Activated naive CD4-positive, alpha-beta T cell treated with anti-CD3 and anti-CD28 coated beads, Interleukin-2, amount 50 U/mL, for 24 hours (primary cell): ENCODE results near the gene LAMA2.
A peak's percentile ranks its signal among the peaks of the same experiment; 100 is the strongest.

ENCODE experiments used
- H3K27ac Mint-ChIP-seq: one replicate; pipeline ENCODE4 v1.8.0; 2021; ENCODE audit warnings: mild to moderate bottlenecking, mixed read lengths
- H3K27me3 Mint-ChIP-seq: one replicate; pipeline ENCODE4 v1.8.0; 2021; ENCODE audit warnings: mixed read lengths
- H3K36me3 Mint-ChIP-seq: one replicate; pipeline ENCODE4 v1.8.0; 2021; ENCODE audit warnings: mixed read lengths
- H3K4me1 Mint-ChIP-seq: one replicate; pipeline ENCODE4 v1.8.0; 2021; ENCODE audit warnings: mixed read lengths
- H3K4me3 Mint-ChIP-seq: one replicate; pipeline ENCODE4 v1.8.0; 2021; ENCODE audit warnings: mild to moderate bottlenecking, mixed read lengths
- H3K9me3 Mint-ChIP-seq: one replicate; pipeline ENCODE4 v1.8.0; 2021; ENCODE audit warnings: mixed read lengths

The LAMA2 gene

GRCh38 chr6:129239825-129240491 lies 357.0 kb downstream of the LAMA2 start:
- no peaks in the 10 kb centered on the region for H3K36me3 Mint-ChIP-seq

GRCh38 chr6:129240492-129240853 lies 357.5 kb downstream of the LAMA2 start:
- Mint-ChIP-seq H3K9me3 (no peaks in the 10 kb centered on the region), H3K4me3 (no peak overlapping the region), H3K4me1 (no peaks in the 10 kb centered on the region), H3K27ac (peak overlapping the region; percentile 25), H3K27me3 (peaks cover 7% of the 10 kb centered on the region), H3K36me3 (no peaks in the 10 kb centered on the region)

More at GRCh38 chr6:129239825-129240491, 357.0 kb downstream of the LAMA2 start:
- Mint-ChIP-seq H3K27me3 (peaks cover 6% of the 10 kb centered on the region), H3K9me3 (no peaks in the 10 kb centered on the region), H3K27ac (no peak overlapping the region), H3K4me1 (no peaks in the 10 kb centered on the region), H3K4me3 (no peak overlapping the region)

GRCh38 chr6:129242546-129242945 lies 359.6 kb downstream of the LAMA2 start:
- H3K27ac Mint-ChIP-seq = no peak overlapping the region
- peaks cover 9% of the 10 kb centered on the region for H3K27me3 Mint-ChIP-seq
- H3K4me3 Mint-ChIP-seq = no peak overlapping the region
- H3K4me1 Mint-ChIP-seq = no peaks in the 10 kb centered on the region
- H3K9me3 Mint-ChIP-seq = no peaks in the 10 kb centered on the region
- no peaks in the 10 kb centered on the region for H3K36me3 Mint-ChIP-seq

GRCh38 chr6:129243377-129243776 lies 360.4 kb downstream of the LAMA2 start:
- H3K36me3 Mint-ChIP-seq = no peaks in the 10 kb centered on the region
- no peaks in the 10 kb centered on the region for H3K4me1 Mint-ChIP-seq
- no peaks in the 10 kb centered on the region for H3K9me3 Mint-ChIP-seq
- no peak overlapping the region for H3K27ac Mint-ChIP-seq
- H3K27me3 Mint-ChIP-seq = peaks cover 10% of the 10 kb centered on the region
- H3K4me3 Mint-ChIP-seq = no peak overlapping the region

GRCh38 chr6:129248946-129249345 lies 366.0 kb downstream of the LAMA2 start:
- Mint-ChIP-seq H3K27me3 (peaks cover 7% of the 10 kb centered on the region), H3K4me3 (no peak overlapping the region), H3K36me3 (no peaks in the 10 kb centered on the region), H3K27ac (no peak overlapping the region), H3K9me3 (no peaks in the 10 kb centered on the region), H3K4me1 (peaks cover 18% of the 10 kb centered on the region)

- Mint-ChIP-seq H3K27ac (no peak overlapping the region), H3K4me1 (peaks cover 20% of the 10 kb centered on the region), H3K36me3 (no peaks in the 10 kb centered on the region), H3K27me3 (peaks cover 5% of the 10 kb centered on the region), H3K4me3 (peak overlapping the region; percentile 24), H3K9me3 (no peaks in the 10 kb centered on the region)
Measured at GRCh38 chr6:129251669-129252376, 368.9 kb downstream of the LAMA2 start.

- H3K9me3 Mint-ChIP-seq = no peaks in the 10 kb centered on the region
- peak overlapping the region; percentile 24 for H3K4me3 Mint-ChIP-seq
- H3K27me3 Mint-ChIP-seq = peaks cover 3% of the 10 kb centered on the region
- H3K27ac Mint-ChIP-seq = no peak overlapping the region
- H3K36me3 Mint-ChIP-seq = no peaks in the 10 kb centered on the region
- peaks cover 20% of the 10 kb centered on the region for H3K4me1 Mint-ChIP-seq
Measured at GRCh38 chr6:129252377-129253071, 369.6 kb downstream of the LAMA2 start.

GRCh38 chr6:129253242-129253641 lies 370.3 kb downstream of the LAMA2 start:
- peaks cover 20% of the 10 kb centered on the region for H3K4me1 Mint-ChIP-seq
- H3K27me3 Mint-ChIP-seq = peaks cover 1% of the 10 kb centered on the region
- H3K9me3 Mint-ChIP-seq = no peaks in the 10 kb centered on the region
- H3K36me3 Mint-ChIP-seq = no peaks in the 10 kb centered on the region
- H3K4me3 Mint-ChIP-seq = peak overlapping the region; percentile 0
- H3K27ac Mint-ChIP-seq = no peak overlapping the region

- no peaks in the 10 kb centered on the region for H3K9me3 Mint-ChIP-seq
- H3K27me3 Mint-ChIP-seq = no peaks in the 10 kb centered on the region
- H3K27ac Mint-ChIP-seq = peak overlapping the region; percentile 14
- peak overlapping the region; percentile 17 for H3K4me3 Mint-ChIP-seq
- H3K4me1 Mint-ChIP-seq = peaks cover 20% of the 10 kb centered on the region
- no peaks in the 10 kb centered on the region for H3K36me3 Mint-ChIP-seq
Measured at GRCh38 chr6:129253727-129254126, 370.8 kb downstream of the LAMA2 start.

GRCh38 chr6:129257196-129257595 lies 374.3 kb downstream of the LAMA2 start:
- H3K36me3 Mint-ChIP-seq = no peaks in the 10 kb centered on the region
- H3K4me3 Mint-ChIP-seq = no peak overlapping the region
- H3K4me1 Mint-ChIP-seq = peaks cover 15% of the 10 kb centered on the region
- H3K9me3 Mint-ChIP-seq = no peaks in the 10 kb centered on the region
- no peak overlapping the region for H3K27ac Mint-ChIP-seq
- no peaks in the 10 kb centered on the region for H3K27me3 Mint-ChIP-seq

GRCh38 chr6:129262661-129263060 lies 379.7 kb downstream of the LAMA2 start:
- no peak overlapping the region for H3K4me3 Mint-ChIP-seq
- no peak overlapping the region for H3K27ac Mint-ChIP-seq
- H3K4me1 Mint-ChIP-seq = no peaks in the 10 kb centered on the region
- H3K36me3 Mint-ChIP-seq = no peaks in the 10 kb centered on the region
- H3K27me3 Mint-ChIP-seq = peaks cover 1% of the 10 kb centered on the region
- no peaks in the 10 kb centered on the region for H3K9me3 Mint-ChIP-seq

- peaks cover 1% of the 10 kb centered on the region for H3K27me3 Mint-ChIP-seq
- no peaks in the 10 kb centered on the region for H3K9me3 Mint-ChIP-seq
- no peak overlapping the region for H3K27ac Mint-ChIP-seq
- H3K4me1 Mint-ChIP-seq = no peaks in the 10 kb centered on the region
- H3K4me3 Mint-ChIP-seq = no peak overlapping the region
- H3K36me3 Mint-ChIP-seq = no peaks in the 10 kb centered on the region
Measured at GRCh38 chr6:129263176-129263575, 380.2 kb downstream of the LAMA2 start.

- Mint-ChIP-seq H3K36me3 (no peaks in the 10 kb centered on the region), H3K4me3 (no peak overlapping the region), H3K4me1 (no peaks in the 10 kb centered on the region), H3K9me3 (no peaks in the 10 kb centered on the region), H3K27ac (no peak overlapping the region), H3K27me3 (peaks cover 1% of the 10 kb centered on the region)
Measured at GRCh38 chr6:129264480-129265045, 381.6 kb downstream of the LAMA2 start.

GRCh38 chr6:129267028-129267427 lies 384.1 kb downstream of the LAMA2 start:
- peaks cover 1% of the 10 kb centered on the region for H3K27me3 Mint-ChIP-seq
- no peak overlapping the region for H3K27ac Mint-ChIP-seq
- no peaks in the 10 kb centered on the region for H3K4me1 Mint-ChIP-seq
- H3K36me3 Mint-ChIP-seq = no peaks in the 10 kb centered on the region
- no peaks in the 10 kb centered on the region for H3K9me3 Mint-ChIP-seq
- no peak overlapping the region for H3K4me3 Mint-ChIP-seq

GRCh38 chr6:129269076-129269475 lies 386.1 kb downstream of the LAMA2 start:
- H3K4me1 Mint-ChIP-seq = no peaks in the 10 kb centered on the region
- no peak overlapping the region for H3K27ac Mint-ChIP-seq
- no peaks in the 10 kb centered on the region for H3K36me3 Mint-ChIP-seq
- H3K9me3 Mint-ChIP-seq = no peaks in the 10 kb centered on the region
- H3K27me3 Mint-ChIP-seq = peaks cover 1% of the 10 kb centered on the region
- H3K4me3 Mint-ChIP-seq = no peak overlapping the region

- H3K9me3 Mint-ChIP-seq = no peaks in the 10 kb centered on the region
- no peak overlapping the region for H3K4me3 Mint-ChIP-seq
- H3K27me3 Mint-ChIP-seq = peaks cover 1% of the 10 kb centered on the region
- no peaks in the 10 kb centered on the region for H3K4me1 Mint-ChIP-seq
- no peaks in the 10 kb centered on the region for H3K36me3 Mint-ChIP-seq
- no peak overlapping the region for H3K27ac Mint-ChIP-seq
Measured at GRCh38 chr6:129269891-129270290, 387.0 kb downstream of the LAMA2 start.
